ELR (cell line): ENCODE measurements around the gene KIAA1217.
A peak's percentile ranks its signal among the peaks of the same experiment; 100 is the strongest.

ENCODE experiments used
- DNase-seq: peaks from one replicate; pipeline ENCODE4 v3.0.0-alpha.2; 2015; ENCODE audit warnings: low read depth

Gene KIAA1217

DNA sequence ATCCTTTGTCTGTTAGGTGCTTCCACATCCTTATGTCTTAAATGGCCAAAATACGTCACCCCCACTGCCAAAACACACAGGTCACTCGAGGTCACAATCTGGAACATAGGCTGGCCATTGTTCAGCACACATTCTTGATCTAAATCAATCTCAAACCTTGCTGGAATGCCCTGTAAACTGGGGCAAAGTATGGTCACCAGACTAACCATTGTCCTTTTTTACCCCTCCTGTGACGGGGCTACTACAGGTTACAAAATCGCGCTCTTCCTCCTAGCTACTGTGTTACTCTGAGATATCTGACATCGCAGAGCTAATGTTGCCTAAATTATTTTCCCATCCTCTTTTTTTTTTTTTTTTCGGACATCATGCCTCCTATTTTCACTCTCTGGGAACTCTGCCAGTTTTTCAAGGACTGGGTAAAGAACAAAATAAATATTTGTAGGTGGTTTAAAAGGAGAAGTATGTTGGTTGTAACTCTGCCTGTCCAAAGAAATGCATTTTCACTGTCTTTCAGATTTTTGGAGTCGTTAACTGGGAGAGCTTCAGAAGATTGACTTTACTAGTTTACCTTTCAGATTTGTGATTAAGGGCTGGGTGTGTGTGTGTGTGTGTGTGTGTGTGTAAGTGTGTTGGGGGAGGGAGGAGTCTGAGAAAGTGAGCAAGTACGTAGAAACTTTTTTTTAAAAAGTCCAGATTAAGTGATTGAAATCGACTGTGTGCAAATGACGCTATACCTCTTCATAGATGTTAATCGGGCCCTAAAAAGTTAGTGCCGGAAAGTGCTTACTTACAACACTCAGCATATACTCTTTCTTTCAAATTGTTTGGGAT, 942 bp upstream of the KIAA1217 start:
- no peak for DNase-seq

DNA sequence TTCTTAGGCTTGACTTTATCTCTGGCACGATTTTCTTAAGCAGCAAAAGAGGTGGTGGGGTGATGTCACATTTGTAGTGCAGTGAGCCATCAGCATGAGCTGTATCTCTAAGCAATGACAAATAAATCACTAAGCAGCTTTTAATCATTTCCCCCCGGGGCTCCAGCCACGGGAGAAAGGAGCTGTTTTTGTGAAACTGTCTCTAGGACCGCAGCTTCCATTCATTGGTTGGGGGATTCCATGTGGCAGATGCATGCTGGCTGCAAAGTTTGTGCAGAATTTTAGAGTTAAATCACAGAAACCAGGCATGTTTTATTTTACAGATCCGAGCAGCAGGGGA, 464 bp downstream of the KIAA1217 start:
- DNase-seq: peak; percentile 82

DNA sequence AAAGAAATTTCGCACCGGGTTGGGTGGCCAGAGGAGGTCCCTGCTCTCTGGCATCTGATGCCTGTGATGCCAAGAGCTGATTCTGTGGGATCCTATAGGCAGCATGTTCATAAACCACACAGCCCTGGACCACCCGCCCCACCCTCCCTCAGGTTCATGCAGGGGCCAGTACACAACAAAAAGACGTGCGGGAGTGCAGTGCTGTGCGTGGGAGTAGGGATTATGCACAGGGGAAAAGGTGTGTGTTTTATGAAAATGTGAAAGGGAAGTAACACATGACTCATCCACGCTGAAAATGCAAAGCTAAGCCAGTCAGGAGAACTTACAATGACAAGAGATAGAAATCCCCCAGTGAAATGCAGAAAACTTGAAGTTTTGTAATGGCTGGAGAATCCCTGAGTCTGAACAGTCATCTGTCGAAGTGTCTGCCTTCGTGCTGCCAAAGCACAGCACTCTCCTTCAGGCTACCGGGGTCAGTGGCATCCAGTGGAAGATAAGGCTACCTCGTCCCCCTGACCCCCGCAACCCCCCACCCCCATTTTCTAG, 1.1 kb downstream of the KIAA1217 start:
- DNase-seq: peak; percentile 81

DNA sequence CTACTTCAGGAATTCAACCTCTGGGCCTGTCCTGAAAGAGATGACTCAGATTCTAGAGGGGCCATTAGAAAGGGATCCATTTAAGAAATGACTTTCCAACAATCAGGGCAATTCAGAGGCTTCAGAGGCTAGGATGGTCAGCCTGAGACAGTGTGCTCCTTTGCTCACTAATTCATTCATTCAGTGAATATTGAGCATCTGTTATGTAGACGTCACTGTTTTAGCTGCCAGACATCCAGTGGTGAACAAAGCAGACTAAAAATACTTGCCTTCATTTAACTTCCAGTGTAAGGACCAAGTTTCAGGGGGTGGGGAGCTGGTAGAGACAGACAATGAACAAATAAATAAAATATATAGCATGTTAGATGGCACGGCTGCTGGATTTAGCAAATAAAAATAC, 1.6 kb downstream of the KIAA1217 start:
- no peak for DNase-seq

DNA sequence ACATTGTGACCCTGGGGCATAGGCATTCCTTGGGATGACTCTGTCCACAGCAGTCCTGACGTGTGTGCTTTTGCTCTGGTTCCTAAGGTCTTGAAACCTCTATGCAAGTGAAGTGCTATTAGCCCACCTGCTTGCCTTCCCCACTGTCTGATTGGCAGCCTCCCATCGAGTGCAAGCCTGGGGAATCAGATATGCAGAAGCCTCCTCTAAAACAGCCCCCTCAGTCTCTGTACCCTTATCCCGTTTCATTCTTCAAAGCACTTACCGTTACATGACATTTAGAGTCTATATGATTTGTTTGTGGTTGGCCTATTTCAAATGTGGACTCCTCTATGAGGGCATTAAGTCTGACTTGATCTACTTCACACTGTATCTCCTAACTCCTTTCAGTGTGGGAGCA, 4.3 kb downstream of the KIAA1217 start:
- no peak for DNase-seq

DNA sequence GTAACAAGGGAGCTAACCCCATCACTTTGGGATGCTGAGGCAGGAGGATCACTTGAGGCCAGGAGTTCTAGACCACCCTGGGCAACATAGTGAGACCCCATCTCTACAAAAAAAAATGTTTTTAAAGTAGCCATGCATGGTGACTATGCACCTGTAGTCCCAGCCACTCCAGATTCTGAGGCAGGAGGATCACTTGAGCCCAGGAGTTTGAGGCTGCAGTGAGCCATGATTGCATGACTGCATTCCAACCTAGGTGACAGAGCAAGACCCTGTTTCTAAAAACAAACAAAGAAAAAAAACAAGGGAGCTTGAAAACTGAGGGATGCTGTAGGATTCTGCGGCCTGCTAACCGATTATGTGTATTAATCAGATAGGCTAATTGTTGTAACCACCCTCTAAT, 4.9 kb downstream of the KIAA1217 start:
- DNase-seq: no peak

DNA sequence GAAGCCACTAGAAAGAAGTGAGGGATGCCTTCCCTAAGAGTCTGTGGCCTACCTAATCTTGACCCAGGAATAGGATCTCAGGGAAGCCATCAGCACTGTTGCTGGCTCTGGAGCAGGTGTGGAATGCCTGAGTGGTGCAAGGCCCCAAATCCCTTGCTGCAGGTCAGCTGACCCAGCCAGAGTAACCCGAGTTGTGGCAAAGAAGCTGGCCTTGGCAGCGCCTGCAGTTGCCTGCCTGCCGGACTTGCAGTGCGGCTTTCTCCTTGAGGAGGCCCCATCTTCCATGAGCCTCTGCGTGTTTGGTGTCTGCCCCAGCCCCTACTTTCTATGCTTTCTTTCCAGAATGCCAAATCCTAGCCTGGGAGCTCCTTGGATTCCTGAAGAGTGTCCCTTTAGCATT, 5.8 kb downstream of the KIAA1217 start:
- no peak for DNase-seq

DNA sequence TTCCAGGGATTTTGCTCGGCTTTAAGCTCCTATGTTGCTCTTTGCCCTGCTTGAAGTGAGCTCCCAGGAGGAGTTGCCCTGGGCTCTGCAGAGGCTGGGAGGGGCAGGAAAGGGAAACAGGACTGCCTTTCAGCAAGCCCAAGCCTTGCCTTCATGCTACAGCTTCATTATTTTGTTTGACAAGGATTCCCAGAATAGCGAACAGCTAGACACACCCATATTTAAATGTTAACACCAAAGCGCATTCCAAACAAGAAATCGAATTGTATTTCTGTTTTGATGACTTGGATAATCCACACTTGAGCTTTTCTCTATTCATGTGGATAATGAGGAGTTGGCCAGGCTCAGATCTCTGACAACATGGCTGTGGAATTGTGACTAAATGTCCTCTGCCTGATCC, 6.3 kb downstream of the KIAA1217 start:
- DNase-seq: no peak

DNA sequence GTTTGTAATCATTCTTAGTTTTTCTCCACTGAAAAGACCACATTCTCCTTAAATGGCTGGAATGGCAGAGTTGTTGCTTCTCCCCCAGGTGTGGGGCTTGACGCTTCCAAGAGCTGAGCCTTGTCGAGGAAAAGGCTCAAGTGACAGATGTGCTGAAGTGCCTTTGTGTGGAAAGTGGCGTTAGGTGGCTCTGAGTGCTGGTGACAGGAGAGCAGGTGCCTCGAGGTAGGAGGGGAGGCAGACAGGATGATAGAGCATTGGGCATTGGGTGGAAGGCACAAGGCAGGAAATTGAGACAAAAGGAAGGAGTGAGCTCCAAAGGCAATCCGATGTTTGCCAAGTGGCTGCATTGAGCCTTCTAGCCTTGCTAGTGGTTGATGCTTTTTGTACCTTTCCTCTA, 6.7 kb downstream of the KIAA1217 start:
- DNase-seq: no peak

DNA sequence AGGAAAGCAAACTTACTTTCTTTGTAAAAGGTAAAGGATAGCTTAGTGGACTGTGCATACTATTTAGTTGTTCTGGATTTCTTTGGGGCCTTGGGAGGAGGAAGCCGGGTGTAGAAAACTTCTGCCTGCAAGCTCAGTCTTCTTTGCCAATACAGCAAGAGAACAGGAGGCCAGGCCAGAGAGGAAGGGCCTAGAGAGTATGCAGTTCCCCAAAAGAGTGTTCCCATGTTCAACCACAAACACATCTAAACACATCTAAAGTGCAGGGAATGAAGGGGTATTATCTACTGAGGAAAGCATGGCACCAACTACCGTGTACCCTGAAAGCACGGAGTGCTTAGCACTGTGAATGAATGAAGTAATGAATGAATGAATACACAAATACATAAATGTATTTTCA, 11.0 kb downstream of the KIAA1217 start:
- no peak for DNase-seq

DNA sequence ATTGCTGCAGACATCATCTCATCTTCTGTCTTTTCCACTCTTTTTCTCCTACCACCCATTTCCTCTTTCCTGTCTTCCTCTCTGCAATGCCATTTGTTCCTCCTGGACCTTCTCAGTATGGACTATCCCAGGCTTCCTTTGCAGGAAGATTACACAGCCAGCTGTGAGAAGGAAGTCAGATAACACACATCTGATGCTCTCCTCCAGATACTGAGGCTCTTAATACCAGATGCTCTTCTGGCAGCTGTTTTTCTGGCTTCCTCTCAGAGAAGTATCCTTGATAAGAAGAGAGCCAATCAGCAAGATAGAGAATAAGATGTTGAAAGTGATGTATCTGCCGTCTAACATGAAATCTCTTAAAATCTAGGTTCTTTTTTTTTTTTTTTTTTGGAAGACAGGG, 14.4 kb downstream of the KIAA1217 start:
- no peak for DNase-seq

DNA sequence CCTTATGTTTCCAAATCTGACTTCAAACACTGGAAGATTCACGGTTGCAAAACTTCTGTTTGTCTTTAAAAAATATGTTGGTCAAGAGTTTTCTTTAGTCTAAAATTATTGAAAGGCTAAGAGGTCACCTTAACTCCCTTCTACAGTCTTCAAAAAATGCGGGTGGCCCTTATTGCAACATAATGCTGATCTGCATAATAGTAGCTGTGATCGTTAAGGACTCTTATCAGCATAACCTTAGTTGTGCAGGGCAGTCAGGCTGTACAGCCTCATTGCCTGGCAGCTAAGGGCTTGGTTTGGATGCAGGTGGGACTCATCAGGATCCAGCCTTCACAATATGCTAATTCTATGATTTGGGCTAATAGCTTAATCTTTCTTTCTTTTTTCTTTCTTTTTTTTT, 15.0 kb downstream of the KIAA1217 start:
- DNase-seq: no peak

DNA sequence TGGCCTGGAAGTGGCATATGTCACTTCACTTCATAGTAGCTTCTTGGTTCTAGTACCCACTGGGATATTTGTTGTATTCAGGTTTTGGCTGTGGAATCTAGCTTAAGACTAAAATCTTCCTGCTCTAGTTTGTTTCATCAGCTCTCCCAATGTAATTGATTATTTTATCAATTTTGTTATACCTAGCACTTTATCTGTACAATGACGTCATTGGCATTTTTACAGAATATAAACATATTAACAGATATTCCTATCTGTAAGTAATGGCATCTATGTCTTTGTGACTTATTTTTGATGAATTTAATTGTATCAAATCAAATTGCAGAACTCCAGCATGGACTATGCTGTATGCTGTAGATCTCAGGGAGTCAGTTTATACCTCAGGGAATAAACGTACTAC, 19.7 kb downstream of the KIAA1217 start:
- no peak for DNase-seq

DNA sequence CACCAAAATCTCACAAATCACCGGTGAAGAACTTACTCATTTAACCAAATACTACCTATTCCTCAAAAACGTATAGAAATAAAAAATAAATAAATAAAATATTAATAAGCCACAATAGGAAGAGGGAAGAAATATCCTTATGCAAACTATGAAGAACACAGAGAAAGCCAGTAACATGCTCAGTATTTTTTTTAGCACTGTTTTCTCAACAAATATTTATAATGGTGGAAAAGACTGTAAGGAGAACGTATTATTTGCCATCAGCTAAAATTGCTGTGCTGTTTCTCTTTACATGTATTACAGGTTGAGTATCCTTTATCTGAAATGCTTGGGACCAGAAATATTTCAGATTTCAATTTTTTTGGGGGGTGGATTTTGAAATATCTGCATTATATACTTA, 21.0 kb downstream of the KIAA1217 start:
- no peak for DNase-seq

DNA sequence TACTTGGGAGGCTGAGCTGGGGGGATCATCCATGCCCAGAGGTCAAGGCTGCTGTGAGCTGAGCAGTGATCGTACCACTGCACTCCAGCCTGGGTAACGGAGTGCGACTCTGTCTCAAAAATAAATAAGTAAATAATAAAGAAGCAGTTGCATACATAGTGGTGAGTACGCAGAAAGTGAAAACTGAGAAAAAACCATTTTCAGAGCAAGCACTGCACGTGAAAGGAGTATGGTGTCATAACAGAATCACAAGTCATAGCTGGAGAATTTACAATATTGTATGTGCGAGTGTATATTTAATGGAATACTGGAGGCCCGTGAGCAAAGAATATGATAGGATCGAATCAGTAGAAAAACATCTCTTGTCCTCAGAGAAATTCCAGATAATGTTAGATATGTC, 22.3 kb downstream of the KIAA1217 start:
- DNase-seq: no peak

DNA sequence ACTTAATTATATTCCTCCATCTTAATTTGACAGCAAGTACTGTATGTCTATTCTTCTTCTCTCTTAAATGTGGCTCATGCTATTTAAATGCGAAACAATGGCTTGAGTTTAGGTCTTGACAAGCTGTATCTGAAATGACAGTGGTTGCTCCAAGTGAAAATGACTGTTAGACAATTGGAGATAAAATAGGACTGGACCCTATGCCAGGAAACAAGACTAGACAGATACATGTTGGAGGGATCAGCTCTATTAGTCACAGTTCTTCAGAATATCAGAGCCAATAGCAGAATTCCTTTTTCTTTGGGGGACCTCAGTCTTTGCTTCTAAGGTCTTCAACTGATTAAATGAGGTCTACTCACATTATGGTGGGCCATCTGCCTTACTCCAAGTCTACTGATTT, 25.8 kb downstream of the KIAA1217 start:
- DNase-seq: no peak

DNA sequence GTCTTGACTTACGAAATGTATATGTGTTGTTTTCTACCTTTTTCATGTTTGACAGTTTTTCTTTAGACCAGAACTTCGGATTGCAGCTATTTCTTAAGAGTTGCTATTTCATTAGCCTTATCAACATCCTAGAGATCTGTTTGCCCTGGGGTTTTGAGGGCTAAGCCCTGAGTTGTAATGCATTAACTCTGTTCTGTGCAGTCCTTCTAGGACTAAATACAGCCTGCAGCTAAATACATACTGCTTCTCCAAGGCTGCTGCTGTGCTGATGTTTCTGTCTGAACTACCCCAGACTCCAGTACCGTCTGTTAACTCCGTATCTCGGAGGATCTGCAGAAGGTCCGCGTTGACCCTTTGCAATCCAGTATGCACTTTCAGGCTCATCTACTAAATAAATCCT, 26.5 kb downstream of the KIAA1217 start:
- DNase-seq: no peak

DNA sequence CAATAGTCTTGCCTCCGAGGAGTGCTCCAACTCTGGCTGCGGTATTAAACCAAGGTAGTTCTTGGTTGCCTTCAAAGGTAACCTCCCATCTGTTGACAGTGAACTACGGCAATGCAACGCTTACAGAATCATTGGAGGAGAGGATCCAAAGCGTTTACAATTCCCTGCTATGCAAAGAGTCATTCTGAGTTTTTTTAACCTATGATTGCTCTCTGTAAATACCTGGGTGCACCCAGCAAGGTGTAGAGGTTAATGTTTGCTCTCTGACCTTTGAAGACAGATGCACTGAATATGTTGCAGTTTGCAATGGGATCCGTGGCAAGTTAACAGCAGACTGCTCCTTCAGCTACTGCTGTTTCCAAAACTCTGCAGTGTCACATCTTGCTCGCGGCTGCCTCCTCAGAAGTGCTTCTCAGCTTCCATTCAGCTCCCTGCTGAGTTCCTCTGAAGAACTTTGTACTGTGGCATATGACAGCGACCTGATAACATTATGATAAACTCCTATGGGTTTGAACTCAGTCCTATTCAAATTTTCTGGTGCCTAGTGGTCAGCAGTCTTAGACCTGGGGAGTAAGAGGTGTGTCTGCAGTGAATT, 29.0 kb downstream of the KIAA1217 start:
- no peak for DNase-seq

DNA sequence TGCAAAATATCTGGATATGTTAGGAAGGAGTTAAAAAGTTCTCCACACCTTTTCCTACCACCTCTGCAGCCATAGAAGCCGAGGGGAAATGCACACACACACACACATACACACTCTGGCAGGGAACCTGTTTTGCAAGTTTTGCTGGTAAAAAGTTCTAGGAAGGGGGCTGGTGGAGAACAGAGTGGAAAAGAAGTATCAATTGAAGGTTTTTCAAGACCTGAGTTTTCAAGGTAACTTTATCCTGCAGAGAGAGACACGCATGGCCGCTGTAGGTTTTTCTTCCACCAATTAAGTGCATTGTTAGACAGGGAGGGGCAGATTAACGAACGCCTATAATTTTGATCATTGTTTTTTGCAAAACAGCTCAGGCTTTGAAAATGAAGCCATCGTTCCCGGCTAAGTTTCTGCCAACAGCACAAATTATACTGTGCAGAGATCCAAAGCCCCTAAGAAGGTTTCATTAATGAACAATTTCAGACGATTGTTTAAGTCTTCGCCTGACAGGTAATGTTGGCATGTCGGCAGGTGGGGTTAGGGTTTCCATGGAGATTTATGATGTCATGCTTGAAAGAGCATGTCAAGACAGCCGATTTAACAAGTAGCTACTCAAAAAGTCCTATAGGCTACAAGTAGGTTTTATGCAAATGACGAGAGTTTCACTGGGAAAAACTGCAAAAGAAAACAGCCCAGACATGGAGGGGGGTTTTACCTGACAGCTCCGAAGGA, 29.7 kb downstream of the KIAA1217 start:
- no peak for DNase-seq

DNA sequence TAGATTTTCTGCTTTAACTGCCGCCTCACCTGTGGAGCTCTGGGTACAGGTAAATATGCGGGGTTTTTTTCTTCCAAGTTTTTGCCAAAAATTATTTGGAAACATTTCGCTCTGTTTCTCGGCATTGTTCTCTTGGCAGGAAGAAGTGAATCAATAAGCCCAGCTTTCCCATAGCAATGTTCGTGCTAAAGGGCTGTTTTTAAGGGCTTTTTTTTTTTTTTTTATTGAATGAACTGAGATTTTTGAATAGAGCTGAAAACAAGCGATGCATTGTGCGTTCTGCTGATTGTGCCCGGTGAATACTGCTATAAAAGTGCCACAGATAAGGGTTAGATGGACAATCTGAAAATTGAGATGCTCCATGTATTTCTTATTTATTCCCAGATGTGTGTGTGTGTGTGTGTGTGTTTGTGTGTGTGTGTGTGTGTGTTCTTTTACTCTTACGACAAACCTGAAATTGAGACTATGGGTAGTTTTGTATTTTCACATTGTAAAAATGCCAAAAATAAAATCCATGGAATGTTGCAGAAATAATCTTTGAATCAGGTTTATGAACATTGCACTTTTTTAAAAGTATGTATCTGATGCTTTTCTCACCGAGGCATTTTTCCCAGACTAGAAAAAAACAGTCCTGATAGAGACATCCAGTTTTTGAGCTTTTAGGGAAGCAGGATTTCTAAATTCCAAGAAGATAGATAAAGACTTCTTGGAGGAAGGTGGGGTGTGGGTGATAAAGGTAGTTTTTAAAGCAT, 30.5 kb downstream of the KIAA1217 start:
- DNase-seq: no peak

DNA sequence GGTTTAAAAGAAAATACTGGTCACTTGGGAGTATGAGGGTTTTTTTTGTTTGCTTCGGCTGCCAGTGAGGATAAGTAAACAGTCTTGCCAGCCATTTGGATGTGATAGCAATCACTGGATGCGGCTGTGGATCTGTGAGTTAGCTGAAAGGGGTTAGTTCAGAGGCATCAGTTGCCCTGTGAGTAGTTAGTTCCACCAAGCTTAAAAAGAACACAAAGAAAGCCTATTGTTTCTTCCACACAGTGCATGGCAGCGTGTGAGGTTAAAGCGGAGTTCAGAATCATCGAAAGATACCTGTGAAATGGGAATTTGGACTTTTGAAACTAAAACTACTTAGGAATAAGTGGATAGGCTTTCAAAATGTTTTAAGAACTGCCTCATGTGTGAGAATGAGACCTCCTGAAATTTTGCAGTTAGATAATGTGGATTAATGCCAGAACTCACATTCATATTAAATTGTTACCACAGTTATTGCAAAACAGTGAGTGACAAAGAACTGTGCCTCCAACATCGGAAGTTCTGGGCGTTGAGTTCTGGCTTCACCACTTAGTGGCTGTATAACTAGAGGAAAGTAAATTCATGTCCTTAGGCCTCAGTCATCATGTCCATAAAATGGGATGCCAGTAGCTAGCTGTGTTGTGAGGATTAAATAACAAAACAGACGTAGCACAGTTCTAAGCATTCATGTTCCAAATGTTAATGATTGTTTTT, 31.3 kb downstream of the KIAA1217 start:
- no peak for DNase-seq

DNA sequence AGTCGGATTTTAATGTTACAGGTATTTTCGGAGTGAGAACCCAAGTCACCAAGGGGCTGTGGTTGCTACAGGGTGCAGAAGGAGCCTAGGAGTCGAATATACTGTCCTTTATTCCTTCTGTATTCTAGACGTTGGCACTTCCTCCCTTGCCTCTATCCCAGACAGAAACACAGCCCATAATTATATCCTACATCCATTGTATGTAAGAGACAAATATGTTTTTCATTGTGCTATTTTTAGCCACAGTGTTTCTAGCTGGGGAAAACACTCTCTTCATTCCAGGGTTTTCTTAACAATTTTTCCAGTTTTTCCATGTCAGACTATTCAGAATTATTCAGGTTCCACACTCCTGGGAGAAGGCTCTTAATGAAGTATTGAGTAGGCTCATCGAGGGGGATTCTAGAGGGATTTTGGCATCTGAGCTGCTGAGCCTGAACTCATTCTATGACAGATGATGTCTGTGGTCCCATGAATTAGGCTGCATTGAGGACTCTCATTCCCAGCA, 32.6 kb downstream of the KIAA1217 start:
- DNase-seq: no peak
